ENCODE measurements around the gene ZBTB2. TPM values are rescaled to one million over a fixed set of nuclear protein-coding genes. Genes with fewer than 3 reads are reported as not detected.

Gene ZBTB2
- total and polyA plus RNA-seq, 2 experiments from 2014 or later: 5.6 to 9.9 TPM

DNA sequence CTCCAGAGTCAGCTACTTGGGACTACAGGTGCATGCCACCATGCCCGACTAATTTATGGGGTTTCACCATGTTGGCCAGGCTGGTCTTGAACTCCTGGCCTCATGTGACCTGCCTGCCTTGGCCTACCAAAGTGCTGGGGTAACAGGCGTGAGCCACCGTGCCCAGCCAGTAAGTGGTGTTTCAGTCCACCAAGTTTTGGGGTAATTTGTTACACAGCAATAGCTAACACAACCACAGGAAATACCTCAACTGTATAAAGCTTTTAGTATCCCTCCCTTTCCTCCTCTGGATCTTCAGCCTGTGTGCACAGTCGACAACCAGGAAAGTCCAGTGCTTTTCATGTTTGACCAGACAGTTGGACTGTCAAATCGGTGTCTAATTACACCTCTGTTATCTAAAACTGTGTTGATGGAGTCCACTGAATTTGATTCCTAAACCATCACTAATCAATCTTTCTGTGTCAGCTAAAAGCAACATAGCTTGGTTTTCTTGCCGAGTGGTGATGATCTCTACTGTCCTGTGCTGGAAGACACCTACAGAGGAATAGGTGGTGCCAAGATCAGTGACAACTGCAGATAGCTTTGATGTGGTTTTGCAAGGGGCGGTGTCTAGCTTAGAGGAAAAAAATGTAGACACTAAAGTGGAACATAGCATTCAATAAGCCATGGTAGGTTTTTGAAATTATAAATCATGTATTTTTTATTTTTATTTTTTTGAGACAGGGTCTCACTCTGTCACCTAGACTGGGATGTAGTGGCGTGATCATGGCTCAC lies 22.2 kb upstream of the ZBTB2 start:
- TF ChIP-seq, protein P1, sequence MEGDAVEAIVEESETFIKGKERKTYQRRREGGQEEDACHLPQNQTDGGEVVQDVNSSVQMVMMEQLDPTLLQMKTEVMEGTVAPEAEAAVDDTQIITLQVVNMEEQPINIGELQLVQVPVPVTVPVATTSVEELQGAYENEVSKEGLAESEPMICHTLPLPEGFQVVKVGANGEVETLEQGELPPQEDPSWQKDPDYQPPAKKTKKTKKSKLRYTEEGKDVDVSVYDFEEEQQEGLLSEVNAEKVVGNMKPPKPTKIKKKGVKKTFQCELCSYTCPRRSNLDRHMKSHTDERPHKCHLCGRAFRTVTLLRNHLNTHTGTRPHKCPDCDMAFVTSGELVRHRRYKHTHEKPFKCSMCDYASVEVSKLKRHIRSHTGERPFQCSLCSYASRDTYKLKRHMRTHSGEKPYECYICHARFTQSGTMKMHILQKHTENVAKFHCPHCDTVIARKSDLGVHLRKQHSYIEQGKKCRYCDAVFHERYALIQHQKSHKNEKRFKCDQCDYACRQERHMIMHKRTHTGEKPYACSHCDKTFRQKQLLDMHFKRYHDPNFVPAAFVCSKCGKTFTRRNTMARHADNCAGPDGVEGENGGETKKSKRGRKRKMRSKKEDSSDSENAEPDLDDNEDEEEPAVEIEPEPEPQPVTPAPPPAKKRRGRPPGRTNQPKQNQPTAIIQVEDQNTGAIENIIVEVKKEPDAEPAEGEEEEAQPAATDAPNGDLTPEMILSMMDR (IDR thresholded peaks at IDR 0.05; ENCODE audit: low read depth, low read length): no peak
- no peak for DNase-seq (ENCODE audit: low read depth in 1 of 2, low spot score in 1 of 2)
- Histone ChIP-seq H3K36me3 (peaks cover 19% of the 10 kb centered on the region), H3K4me3 (no peak overlapping the region), H3K27me3 (no peaks in the 10 kb centered on the region), H3K4me1 (ENCODE audit: low read depth) (no peaks in the 10 kb centered on the region), H3K27ac (no peak overlapping the region), H3K9me3 (ENCODE audit: low read depth) (no peaks in the 10 kb centered on the region)

DNA sequence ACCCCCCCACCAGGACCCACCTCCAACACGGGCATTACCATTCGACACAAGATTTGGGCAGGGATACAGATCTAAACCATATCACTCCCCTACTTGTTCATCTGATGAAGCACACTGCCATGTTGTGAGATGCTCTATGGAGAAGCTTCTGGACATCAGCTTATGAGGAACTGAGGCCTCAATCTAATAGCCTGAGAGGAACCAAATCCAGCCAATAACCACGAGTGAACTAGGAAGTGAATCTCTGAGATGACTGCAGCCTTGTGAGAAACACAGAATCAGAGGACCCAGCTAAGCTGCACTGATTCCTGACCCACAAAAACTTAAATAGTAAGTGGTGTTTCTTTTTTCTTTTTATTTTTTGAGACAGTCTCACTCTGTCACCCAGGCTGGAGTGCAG lies 21.6 kb upstream of the ZBTB2 start:
- Histone ChIP-seq H3K27me3 (no peaks in the 10 kb centered on the region), H3K9me3 (ENCODE audit: low read depth) (no peaks in the 10 kb centered on the region), H3K4me1 (ENCODE audit: low read depth) (no peaks in the 10 kb centered on the region), H3K27ac (no peak overlapping the region), H3K36me3 (peaks cover 19% of the 10 kb centered on the region), H3K4me3 (no peak overlapping the region)
- TF ChIP-seq, protein P1 (IDR thresholded peaks at IDR 0.05; ENCODE audit: low read depth, low read length): no peak
- DNase-seq (ENCODE audit: low read depth in 1 of 2, low spot score in 1 of 2): no peak

DNA sequence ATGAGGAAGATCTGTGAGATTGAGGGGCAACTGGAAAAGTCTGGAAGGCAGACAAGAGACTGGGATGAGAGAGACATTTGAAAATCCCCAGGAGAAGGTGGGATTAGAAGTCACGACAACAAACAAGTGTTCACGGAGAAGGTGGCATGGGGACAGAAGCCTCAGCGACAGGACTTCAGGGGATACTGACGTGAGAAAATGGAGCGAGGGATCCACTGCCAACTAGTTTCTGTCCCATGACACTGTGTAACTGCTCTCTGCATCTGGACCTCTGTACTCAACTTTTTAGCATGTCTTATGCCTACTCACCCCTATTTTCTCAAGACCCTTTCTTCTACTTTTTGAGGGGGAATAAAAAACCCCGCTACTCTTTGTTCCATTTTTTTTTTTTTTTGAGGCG lies 18.3 kb upstream of the ZBTB2 start:
- Histone ChIP-seq H3K27me3 (no peaks in the 10 kb centered on the region), H3K27ac (peak overlapping the region; percentile 47), H3K4me1 (ENCODE audit: low read depth) (no peaks in the 10 kb centered on the region), H3K36me3 (peaks cover 7% of the 10 kb centered on the region), H3K4me3 (no peak overlapping the region), H3K9me3 (ENCODE audit: low read depth) (no peaks in the 10 kb centered on the region)
- DNase-seq (ENCODE audit: low read depth in 1 of 2, low spot score in 1 of 2): no peak
- TF ChIP-seq, protein P1 (IDR thresholded peaks at IDR 0.05; ENCODE audit: low read depth, low read length): no peak

DNA sequence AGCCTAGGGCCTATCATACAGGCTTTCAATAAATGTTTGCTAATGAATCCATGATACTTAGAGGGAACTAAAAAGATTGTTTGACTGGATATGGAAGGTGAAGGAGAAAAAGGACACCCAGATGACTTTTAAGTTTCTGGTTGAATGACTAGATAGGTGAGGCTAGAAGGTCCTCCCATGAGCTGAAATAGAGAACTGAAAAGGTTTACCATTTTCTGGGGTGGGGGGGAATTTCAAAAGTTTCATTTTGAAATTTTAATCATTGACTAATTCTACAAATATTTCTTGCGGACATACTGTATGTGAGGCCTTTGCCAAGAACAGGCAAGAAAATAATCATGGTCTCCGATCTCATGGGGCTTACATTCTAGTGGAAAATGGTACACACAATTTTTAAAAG lies 17.9 kb upstream of the ZBTB2 start:
- H3K36me3 ChIP-seq: peaks cover 7% of the 10 kb centered on the region
- no peak overlapping the region for H3K4me3 ChIP-seq
- peak overlapping the region; percentile 47 for H3K27ac ChIP-seq
- no peak for DNase-seq (ENCODE audit: low read depth in 1 of 2, low spot score in 1 of 2)
- no peaks in the 10 kb centered on the region for H3K4me1 ChIP-seq (ENCODE audit: low read depth)
- TF ChIP-seq, protein P1 (IDR thresholded peaks at IDR 0.05; ENCODE audit: low read depth, low read length): no peak
- H3K27me3 ChIP-seq: no peaks in the 10 kb centered on the region
- H3K9me3 ChIP-seq (ENCODE audit: low read depth): no peaks in the 10 kb centered on the region

DNA sequence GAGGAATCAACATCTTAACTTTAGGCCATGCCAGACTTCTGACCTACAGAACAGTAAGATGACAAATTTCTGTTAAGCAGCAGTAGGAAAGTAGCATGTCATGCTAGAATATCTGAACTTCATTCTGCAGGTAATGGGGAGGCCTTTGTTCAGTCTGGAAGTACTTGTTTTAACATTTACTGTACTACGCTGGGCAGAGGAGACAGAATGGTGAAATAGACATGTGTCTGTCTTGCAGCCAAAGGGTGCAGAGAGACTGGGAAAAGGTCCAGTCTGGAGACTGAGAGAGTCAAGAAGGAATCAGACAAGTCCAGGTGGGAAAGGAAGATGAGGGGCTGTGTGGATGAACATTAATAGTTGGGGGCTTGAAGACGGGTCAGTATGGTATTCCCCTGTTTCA lies 17.5 kb upstream of the ZBTB2 start:
- TF ChIP-seq, protein P1 (IDR thresholded peaks at IDR 0.05; ENCODE audit: low read depth, low read length): no peak
- Histone ChIP-seq H3K4me1 (ENCODE audit: low read depth) (no peaks in the 10 kb centered on the region), H3K9me3 (ENCODE audit: low read depth) (no peaks in the 10 kb centered on the region), H3K27me3 (no peaks in the 10 kb centered on the region), H3K27ac (peak overlapping the region; percentile 47), H3K36me3 (peaks cover 7% of the 10 kb centered on the region), H3K4me3 (no peak overlapping the region)
- DNase-seq (ENCODE audit: low read depth in 1 of 2, low spot score in 1 of 2): no peak

All from cardiac muscle cell (in vitro differentiated cells and primary cell).